Transverse colon (tissue), 4 donors: ENCODE measurements around the gene PIGW. TPM values are rescaled to one million over a fixed set of nuclear protein-coding genes. Genes with fewer than 3 reads are reported as not detected.

Source experiments
- DNase-seq: peaks from one replicate; pipeline ENCODE4 v3.0.0-alpha.2; 2019
- H3K27ac ChIP-seq, 4 donors: fragments of 200-600 bp; sonication (generic); 2 replicates each; pipeline ENCODE4 v1.5.1; 2016 to 2018; ENCODE audit warnings: inconsistent platforms in 4 of 4
- H3K27me3 ChIP-seq: fragments of 200-600 bp; sonication (generic); 2 replicates; pipeline ENCODE4 v1.5.1; 2017; ENCODE audit warnings: inconsistent platforms
- H3K36me3 ChIP-seq, 4 donors: fragments of 200-600 bp; sonication (generic); 2 replicates each; pipeline ENCODE4 v1.5.1; 2017 to 2019; ENCODE audit warnings: inconsistent platforms in 4 of 4
- H3K4me1 ChIP-seq, 4 donors: fragments of 200-600 bp; sonication (generic); 2 replicates each; pipeline ENCODE4 v1.5.1; 2017 to 2020; ENCODE audit warnings: inconsistent platforms in 4 of 4
- H3K4me3 ChIP-seq, 4 donors: fragments of 200-600 bp; sonication (generic); 1 replicate in 1 of 4; 2 replicates in 3 of 4; pipeline versions ENCODE4 v1.5.1 to v1.6.1; 2017 to 2019; ENCODE audit warnings: inconsistent platforms in 4 of 4
- H3K9me3 ChIP-seq, 2 donors: fragments of 200-600 bp; sonication (generic); 2 replicates each; pipeline ENCODE4 v1.5.1; 2017 to 2019; ENCODE audit warnings: inconsistent platforms in 2 of 2
- EP300 ChIP-seq: sonication (generic); formaldehyde crosslinking; IDR thresholded peaks from one replicate; pipeline ENCODE4 v1.6.1; 2017; ENCODE audit warnings: antibody characterized with exemption, low read depth
- POLR2A ChIP-seq: fragments of 450-650 bp; IDR thresholded peaks from one replicate; pipeline ENCODE4 v1.6.1; 2016; ENCODE audit warnings: antibody characterized with exemption, mild to moderate bottlenecking, moderate library complexity
- POLR2AphosphoS5 ChIP-seq, 3 donors: sonication (generic); formaldehyde crosslinking; IDR thresholded peaks; one replicate each; pipeline ENCODE4 v1.6.1; 2016; ENCODE audit warnings: antibody characterized with exemption in 3 of 3
- WGBS, 2 donors: methylation state at CpG; one replicate each; pipeline ENCODE4 v1.1.5; 2018; ENCODE audit warnings: low coverage in 1 of 2; 5-methylcytosine and 5-hydroxymethylcytosine counted together
- in situ Hi-C, 4 donors: fragments of 200-750 bp; cut with MboI; loops; one replicate each; pipeline versions ENCODE4 v1.15.0 to v1.15.1; 2017; ENCODE audit warnings: low sequenced_read_pairs in 3 of 4, low pct_ligation_motif_present in 1 of 4, low pct_unique_long_range_greater_than_20kb in 1 of 4
- intact Hi-C: fragments of 100-400 bp; cut with DNase I; formaldehyde crosslinking; loops from one replicate; pipeline ENCODE4 v1.15.1; 2023; ENCODE audit warnings: low total_unique reads
- total RNA-seq, 4 donors: library from RNA; depleted of rRNA; stranded (reverse); fragments of >200 nt; gene quantifications; one replicate each; pipeline ENCODE4 v1.1.0, GENCODE V29; 2016
- TF ChIP-seq, protein P1 (sequence below), 5 experiments: fragments of 200-600 bp in 3 of 5; fragments of 450-650 bp in 2 of 5; sonication (generic) in 3 of 5; IDR thresholded peaks; 1 replicate in 2 of 5; 2 replicates in 3 of 5; pipeline ENCODE4 v1.5.1; 2016 to 2017; ENCODE audit warnings: antibody characterized with exemption in 5 of 5, inconsistent platforms in 3 of 5, mild to moderate bottlenecking in 2 of 5, moderate library complexity in 1 of 5

The PIGW gene
- total RNA-seq, 4 donors from 2014 or later: 2.6 to 4.6 (median 4.4) TPM; not detected in 1

GRCh38 chr17:36550491-36551417 lies 16.0 kb downstream of the PIGW start:
- Histone ChIP-seq H3K36me3 (peaks cover 0 to 8% (median 0%) of the 10 kb centered on the region in 4 donors), H3K4me3 (peak overlapping the region in 1 of 4 donors; percentile 3), H3K9me3 (no peaks in the 10 kb centered on the region), H3K27ac (peak overlapping the region; percentile 57 to 70 (median 61)), H3K4me1 (peaks cover 28 to 82% (median 54%) of the 10 kb centered on the region in 4 donors), H3K27me3 (no peaks in the 10 kb centered on the region)
- DNase-seq: no peak
- WGBS, 2 donors: 56 to 68% methylated on average over 8 of the region's 8 CpGs
- intact Hi-C loops: no loop called here
- in situ Hi-C loops: no loop called here
- TF ChIP-seq POLR2AphosphoS5 (IDR thresholded peaks at IDR 0.05) (no peak), EP300 (no peak), POLR2A (no peak)
- TF ChIP-seq, protein P1, sequence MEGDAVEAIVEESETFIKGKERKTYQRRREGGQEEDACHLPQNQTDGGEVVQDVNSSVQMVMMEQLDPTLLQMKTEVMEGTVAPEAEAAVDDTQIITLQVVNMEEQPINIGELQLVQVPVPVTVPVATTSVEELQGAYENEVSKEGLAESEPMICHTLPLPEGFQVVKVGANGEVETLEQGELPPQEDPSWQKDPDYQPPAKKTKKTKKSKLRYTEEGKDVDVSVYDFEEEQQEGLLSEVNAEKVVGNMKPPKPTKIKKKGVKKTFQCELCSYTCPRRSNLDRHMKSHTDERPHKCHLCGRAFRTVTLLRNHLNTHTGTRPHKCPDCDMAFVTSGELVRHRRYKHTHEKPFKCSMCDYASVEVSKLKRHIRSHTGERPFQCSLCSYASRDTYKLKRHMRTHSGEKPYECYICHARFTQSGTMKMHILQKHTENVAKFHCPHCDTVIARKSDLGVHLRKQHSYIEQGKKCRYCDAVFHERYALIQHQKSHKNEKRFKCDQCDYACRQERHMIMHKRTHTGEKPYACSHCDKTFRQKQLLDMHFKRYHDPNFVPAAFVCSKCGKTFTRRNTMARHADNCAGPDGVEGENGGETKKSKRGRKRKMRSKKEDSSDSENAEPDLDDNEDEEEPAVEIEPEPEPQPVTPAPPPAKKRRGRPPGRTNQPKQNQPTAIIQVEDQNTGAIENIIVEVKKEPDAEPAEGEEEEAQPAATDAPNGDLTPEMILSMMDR (IDR thresholded peaks at IDR 0.05): no peak

DNA sequence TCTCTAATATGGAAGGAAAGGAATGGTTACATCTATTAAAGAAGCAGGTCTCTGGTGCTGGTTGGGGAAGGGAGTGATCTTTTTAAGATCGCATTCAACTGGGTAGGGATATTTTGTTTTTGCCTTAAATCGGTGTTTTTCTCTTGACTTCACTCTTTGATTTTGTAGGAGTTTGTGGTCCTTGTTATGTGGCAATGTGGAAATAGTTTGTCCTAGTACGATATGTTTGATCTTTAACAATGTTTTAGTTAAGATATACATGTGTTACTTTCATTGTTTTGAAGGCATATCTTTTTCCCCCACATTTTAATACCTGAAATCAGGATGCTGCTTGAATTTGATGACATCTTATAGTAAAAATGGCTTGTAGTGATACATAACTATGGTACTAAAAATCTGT lies 18.7 kb downstream of the PIGW start:
- Histone ChIP-seq H3K9me3 (no peaks in the 10 kb centered on the region), H3K4me3 (no peak overlapping the region), H3K27ac (no peak overlapping the region), H3K27me3 (no peaks in the 10 kb centered on the region), H3K36me3 (peaks cover 0 to 24% (median 11%) of the 10 kb centered on the region in 4 donors), H3K4me1 (peaks cover 8 to 58% (median 30%) of the 10 kb centered on the region in 4 donors)
- in situ Hi-C loops (no loop called here), intact Hi-C loops (no loop called here)
- TF ChIP-seq, protein P1 (IDR thresholded peaks at IDR 0.05): no peak
- TF ChIP-seq POLR2A (no peak), POLR2AphosphoS5 (IDR thresholded peaks at IDR 0.05) (no peak), EP300 (no peak)
- DNase-seq: no peak
- WGBS, 2 donors: 93% methylated on average over 3 of the region's 3 CpGs

- no peak for DNase-seq
- Histone ChIP-seq H3K9me3 (no peaks in the 10 kb centered on the region), H3K27me3 (no peaks in the 10 kb centered on the region), H3K27ac (no peak overlapping the region), H3K4me3 (no peak overlapping the region), H3K4me1 (no peaks in the 10 kb centered on the region), H3K36me3 (peaks cover 0 to 88% (median 34%) of the 10 kb centered on the region in 4 donors)
- 95 to 100% methylated on average over 4 of the region's 4 CpGs for WGBS, 2 donors
- in situ Hi-C loops: no loop called here
- no peak for TF ChIP-seq POLR2A
- TF ChIP-seq, protein P1 (IDR thresholded peaks at IDR 0.05): no peak
- no peak for TF ChIP-seq EP300
- TF ChIP-seq POLR2AphosphoS5 (IDR thresholded peaks at IDR 0.05): no peak
- intact Hi-C loops: no loop called here
Measured at GRCh38 chr17:36566081-36566480, 31.3 kb downstream of the PIGW start.

DNA sequence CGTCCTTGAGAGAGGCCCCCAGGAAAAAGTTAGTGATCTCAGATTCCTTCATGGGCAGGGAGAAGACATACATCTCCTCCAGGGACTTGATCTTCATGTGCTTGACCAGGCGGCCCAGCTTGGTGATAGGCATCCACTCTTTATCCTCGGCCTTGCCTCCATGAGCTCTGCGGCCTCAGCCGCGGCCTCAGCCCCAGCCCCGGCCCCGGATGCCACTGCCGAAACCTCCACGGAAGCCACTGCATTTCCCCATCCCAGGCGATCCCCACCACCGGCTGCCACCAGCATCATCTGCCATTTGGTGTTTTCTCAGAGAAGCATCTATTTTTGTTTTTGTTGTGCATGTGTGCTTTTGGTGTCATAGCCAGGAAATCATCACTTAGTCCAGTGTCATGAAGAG lies 40.2 kb downstream of the PIGW start:
- TF ChIP-seq EP300 (no peak), POLR2A (no peak), POLR2AphosphoS5 (IDR thresholded peaks at IDR 0.05) (no peak)
- TF ChIP-seq, protein P1 (IDR thresholded peaks at IDR 0.05): no peak
- intact Hi-C loops (no loop called here), in situ Hi-C loops (no loop called here)

More for the DNA sequence above, 40.2 kb downstream of the PIGW start:
- Histone ChIP-seq H3K27ac (no peak overlapping the region), H3K27me3 (no peaks in the 10 kb centered on the region), H3K36me3 (peaks cover 0 to 67% (median 23%) of the 10 kb centered on the region in 4 donors), H3K9me3 (no peaks in the 10 kb centered on the region), H3K4me1 (no peaks in the 10 kb centered on the region), H3K4me3 (no peak overlapping the region)
- WGBS, 2 donors: 97% methylated on average over 12 of the region's 12 CpGs; no CpG with 5 or more reads in 1 of the 2 donors
- DNase-seq: no peak
